K562 (cell line): ENCODE measurements around the gene CHRNA3. TPM values are rescaled to one million over a fixed set of nuclear protein-coding genes. Genes with fewer than 3 reads are reported as not detected.
A peak's percentile ranks its signal among the peaks of the same experiment; 100 is the strongest.

Experiments
- HSF4 ChIP-seq: fragments of 250-450 bp; sonication (Bioruptor Pico); IDR thresholded peaks from 2 replicates; pipeline ENCODE4 v2.1.2; 2022; ENCODE audit warnings: mild to moderate bottlenecking, moderate library complexity, borderline replicate concordance
- JUND ChIP-seq, 2 experiments: IDR thresholded peaks; 2 replicates in 1 of 2; 3 replicates in 1 of 2; pipeline ENCODE4 v1.6.1; 2011; ENCODE audit warnings: borderline replicate concordance in 2 of 2, low read depth in 2 of 2, low read length in 2 of 2, improper control_type of control experiment in 1 of 2, missing biosample characterization in 1 of 2, missing genetic modification characterization in 1 of 2, missing genetic modification reagents in 1 of 2
- MAFF ChIP-seq: IDR thresholded peaks from 2 replicates; pipeline ENCODE4 v1.6.1; 2012; ENCODE audit warnings: low read length, improper control_type of control experiment
- PCBP1 ChIP-seq: fragments of 200-400 bp; formaldehyde crosslinking; IDR thresholded peaks from 2 replicates; pipeline ENCODE4 v1.6.1; 2018; ENCODE audit warnings: mild to moderate bottlenecking, low read depth, low read length; ENCODE audit not compliant: poor library complexity, severe bottlenecking
- SPI1 ChIP-seq: IDR thresholded peaks from 2 replicates; pipeline ENCODE4 v1.6.1; 2011; ENCODE audit warnings: low read depth, low read length, control low read depth, borderline replicate concordance
- ZNF184 ChIP-seq: sonication (generic); formaldehyde crosslinking; IDR thresholded peaks from 2 replicates; pipeline ENCODE4 v1.5.0; 2020; ENCODE audit warnings: missing genetic modification reagents
- polyA plus RNA-seq, 8 experiments: library from polyadenylated mRNA; depleted of rRNA in 4 of 8; stranded (reverse) in 5 of 8; unstranded in 3 of 8; fragments of >200 nt; fragmentation: Nextera tagmentation in 2 of 8; fragmentation: Illumina TruSeq in 1 of 8; extraction: Ambion mirVana in 2 of 8; extraction: Trizol in 1 of 8; gene quantifications; 2 replicates each; pipeline versions ENCODE4 v1.2.1 to v1.2.3, GENCODE V29; 2011 to 2014; ENCODE audit warnings: inconsistent platforms in 1 of 8, missing spikeins in 1 of 8
- total RNA-seq, 7 experiments: library from RNA; depleted of rRNA in 6 of 7; stranded (reverse); fragments of >200 nt in 6 of 7; fragmentation: Illumina TruSeq in 2 of 7; extraction: Trizol in 2 of 7; gene quantifications; 2 replicates each; pipeline versions ENCODE4 v1.2.1 to v1.2.3, GENCODE V29; 2011 to 2021; ENCODE audit warnings: low replicate concordance in 1 of 7
- TF ChIP-seq, protein P1 (sequence below): fragments of 450-650 bp; conservative IDR thresholded peaks from 2 replicates; pipeline ENCODE4 v1.6.1; 2016; ENCODE audit warnings: missing genetic modification characterization, low read depth, mild to moderate bottlenecking, missing compliant biosample characterization, moderate library complexity
- TF ChIP-seq, protein P2 (sequence below): sonication (generic); formaldehyde crosslinking; IDR thresholded peaks from 2 replicates; pipeline ENCODE4 v1.8.1; 2023; ENCODE audit warnings: mild to moderate bottlenecking, missing genetic modification reagents
- TF ChIP-seq, protein P3 (sequence below): IDR thresholded peaks from 2 replicates; pipeline ENCODE4 v1.6.1; 2012; ENCODE audit warnings: low read depth, low read length, improper control_type of control experiment, borderline replicate concordance
- TF ChIP-seq, protein P4 (sequence below): sonication (generic); IDR thresholded peaks from 2 replicates; pipeline ENCODE4 v1.6.1; 2016
- TF ChIP-seq, protein P5 (sequence below): sonication (generic); formaldehyde crosslinking; IDR thresholded peaks from 2 replicates; pipeline ENCODE4 v1.9.0; 2022; ENCODE audit warnings: mild to moderate bottlenecking, missing genetic modification reagents

The CHRNA3 gene
- total and polyA plus RNA-seq, 9 of the 15 experiments (the other 6 are each of a cell fraction or from before 2014, with no cell fraction given) = 0.01 TPM; not detected in 8

DNA sequence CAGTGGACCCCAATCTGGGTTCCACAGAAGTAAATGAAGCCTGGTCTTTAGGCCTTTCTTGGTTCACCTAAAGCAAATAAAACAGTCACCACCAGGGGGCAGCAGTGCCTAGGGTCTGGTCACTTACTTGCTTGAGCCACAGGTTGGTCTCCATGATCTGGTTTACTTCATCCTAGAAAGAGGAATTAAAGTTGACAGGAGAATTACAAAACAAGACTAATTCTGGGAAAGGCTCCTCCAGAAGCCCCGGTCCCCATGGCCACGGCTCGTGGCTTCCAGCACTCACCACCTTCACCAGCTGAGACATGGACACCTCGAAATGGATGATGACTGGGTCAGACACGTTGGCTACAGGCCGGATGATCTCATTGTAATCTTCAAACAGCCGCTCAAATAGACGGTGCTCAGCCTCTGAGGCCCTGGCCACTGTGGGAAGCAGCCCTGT is 2.3 kb downstream of the CHRNA3 start (continued):
- TF ChIP-seq, protein P1, sequence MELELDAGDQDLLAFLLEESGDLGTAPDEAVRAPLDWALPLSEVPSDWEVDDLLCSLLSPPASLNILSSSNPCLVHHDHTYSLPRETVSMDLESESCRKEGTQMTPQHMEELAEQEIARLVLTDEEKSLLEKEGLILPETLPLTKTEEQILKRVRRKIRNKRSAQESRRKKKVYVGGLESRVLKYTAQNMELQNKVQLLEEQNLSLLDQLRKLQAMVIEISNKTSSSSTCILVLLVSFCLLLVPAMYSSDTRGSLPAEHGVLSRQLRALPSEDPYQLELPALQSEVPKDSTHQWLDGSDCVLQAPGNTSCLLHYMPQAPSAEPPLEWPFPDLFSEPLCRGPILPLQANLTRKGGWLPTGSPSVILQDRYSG = no peak
- TF ChIP-seq JUND (IDR thresholded peaks at IDR 0.05; ENCODE audit: borderline replicate concordance, low read depth, low read length) (no peak), JUND (tag; IDR thresholded peaks at IDR 0.05; ENCODE audit: borderline replicate concordance, low read depth, low read length) (0 out of 3 replicates have a peak, but pooled peaks have one; percentile 21), MAFF (no peak), HSF4 (CRISPR knock-in tag) (no peak), PCBP1 (no peak), SPI1 (no peak), ZNF184 (CRISPR knock-in tag) (peak; percentile 65; the same call in 1 of the 2 replicates)
- TF ChIP-seq, protein P2, sequence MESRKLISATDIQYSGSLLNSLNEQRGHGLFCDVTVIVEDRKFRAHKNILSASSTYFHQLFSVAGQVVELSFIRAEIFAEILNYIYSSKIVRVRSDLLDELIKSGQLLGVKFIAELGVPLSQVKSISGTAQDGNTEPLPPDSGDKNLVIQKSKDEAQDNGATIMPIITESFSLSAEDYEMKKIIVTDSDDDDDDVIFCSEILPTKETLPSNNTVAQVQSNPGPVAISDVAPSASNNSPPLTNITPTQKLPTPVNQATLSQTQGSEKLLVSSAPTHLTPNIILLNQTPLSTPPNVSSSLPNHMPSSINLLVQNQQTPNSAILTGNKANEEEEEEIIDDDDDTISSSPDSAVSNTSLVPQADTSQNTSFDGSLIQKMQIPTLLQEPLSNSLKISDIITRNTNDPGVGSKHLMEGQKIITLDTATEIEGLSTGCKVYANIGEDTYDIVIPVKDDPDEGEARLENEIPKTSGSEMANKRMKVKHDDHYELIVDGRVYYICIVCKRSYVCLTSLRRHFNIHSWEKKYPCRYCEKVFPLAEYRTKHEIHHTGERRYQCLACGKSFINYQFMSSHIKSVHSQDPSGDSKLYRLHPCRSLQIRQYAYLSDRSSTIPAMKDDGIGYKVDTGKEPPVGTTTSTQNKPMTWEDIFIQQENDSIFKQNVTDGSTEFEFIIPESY (CRISPR knock-in tag) = no peak
- TF ChIP-seq, protein P3, sequence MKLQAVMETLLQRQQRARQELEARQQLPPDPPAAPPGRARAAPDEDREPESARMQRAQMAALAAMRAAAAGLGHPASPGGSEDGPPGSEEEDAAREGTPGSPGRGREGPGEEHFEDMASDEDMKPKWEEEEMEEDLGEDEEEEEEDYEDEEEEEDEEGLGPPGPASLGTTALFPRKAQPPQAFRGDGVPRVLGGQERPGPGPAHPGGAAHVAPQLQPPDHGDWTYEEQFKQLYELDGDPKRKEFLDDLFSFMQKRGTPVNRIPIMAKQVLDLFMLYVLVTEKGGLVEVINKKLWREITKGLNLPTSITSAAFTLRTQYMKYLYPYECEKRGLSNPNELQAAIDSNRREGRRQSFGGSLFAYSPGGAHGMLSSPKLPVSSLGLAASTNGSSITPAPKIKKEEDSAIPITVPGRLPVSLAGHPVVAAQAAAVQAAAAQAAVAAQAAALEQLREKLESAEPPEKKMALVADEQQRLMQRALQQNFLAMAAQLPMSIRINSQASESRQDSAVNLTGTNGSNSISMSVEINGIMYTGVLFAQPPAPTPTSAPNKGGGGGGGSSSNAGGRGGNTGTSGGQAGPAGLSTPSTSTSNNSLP = no peak
- TF ChIP-seq, protein P4, sequence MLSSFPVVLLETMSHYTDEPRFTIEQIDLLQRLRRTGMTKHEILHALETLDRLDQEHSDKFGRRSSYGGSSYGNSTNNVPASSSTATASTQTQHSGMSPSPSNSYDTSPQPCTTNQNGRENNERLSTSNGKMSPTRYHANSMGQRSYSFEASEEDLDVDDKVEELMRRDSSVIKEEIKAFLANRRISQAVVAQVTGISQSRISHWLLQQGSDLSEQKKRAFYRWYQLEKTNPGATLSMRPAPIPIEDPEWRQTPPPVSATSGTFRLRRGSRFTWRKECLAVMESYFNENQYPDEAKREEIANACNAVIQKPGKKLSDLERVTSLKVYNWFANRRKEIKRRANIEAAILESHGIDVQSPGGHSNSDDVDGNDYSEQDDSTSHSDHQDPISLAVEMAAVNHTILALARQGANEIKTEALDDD = peak; percentile 34; the same call in 1 of the 2 replicates
- TF ChIP-seq, protein P5, sequence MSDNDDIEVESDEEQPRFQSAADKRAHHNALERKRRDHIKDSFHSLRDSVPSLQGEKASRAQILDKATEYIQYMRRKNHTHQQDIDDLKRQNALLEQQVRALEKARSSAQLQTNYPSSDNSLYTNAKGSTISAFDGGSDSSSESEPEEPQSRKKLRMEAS (CRISPR knock-in tag) = 0 out of 2 replicates have a peak, but pooled peaks have one; percentile 24
